H1 (cell line): ENCODE measurements around the gene GDPD4. TPM values are rescaled to one million over a fixed set of nuclear protein-coding genes. Genes with fewer than 3 reads are reported as not detected.

Experiments used
- CTCF ChIA-PET: fragments of 300-600 bp; sonication (Branson Sonifier 250); formaldehyde crosslinking; loops from one replicate; lab custom pipeline; 2021; ENCODE audit not compliant: partially characterized antibody; lab: Charles Lee
- POLR2A ChIA-PET: fragments of 300-600 bp; sonication (Branson Sonifier 250); formaldehyde crosslinking; loops from one replicate; lab custom pipeline; 2021; ENCODE audit warnings: inconsistent platforms; ENCODE audit not compliant: partially characterized antibody; lab: Charles Lee
- DNase-seq, 2 experiments: peaks; one replicate each; pipeline versions ENCODE4 v3.0.0 to v3.0.0-alpha.2; 2010 to 2022; ENCODE audit warnings: low spot score in 2 of 2, low read depth in 1 of 2, mixed read lengths in 1 of 2
- FAIRE-seq: peaks from 2 replicates; lab custom pipeline; 2011; peaks lifted over from hg19 to GRCh38; lab: Jason Lieb, UNC
- H2AFZ ChIP-seq: 2 replicates; pipeline ENCODE4 v1.8.1; 2012; ENCODE audit warnings: low read length, inconsistent platforms
- H2AK5ac ChIP-seq: 2 replicates; pipeline ENCODE4 v1.6.1; 2013; ENCODE audit warnings: low read depth, low read length
- H2BK120ac ChIP-seq: replicated peaks from 2 replicates; pipeline ENCODE3; 2013; ENCODE audit warnings: low read depth, low read length, inconsistent platforms
- H2BK12ac ChIP-seq: 2 replicates; pipeline ENCODE4 v1.6.1; 2013; ENCODE audit warnings: low read depth, low read length
- H2BK15ac ChIP-seq: 2 replicates; pipeline ENCODE4 v1.6.1; 2013; ENCODE audit warnings: low read length
- H2BK20ac ChIP-seq: 2 replicates; pipeline ENCODE4 v1.6.1; 2013; ENCODE audit warnings: low read length
- H2BK5ac ChIP-seq: 2 replicates; pipeline ENCODE4 v1.6.1; 2013; ENCODE audit warnings: low read depth, low read length
- H3K14ac ChIP-seq: 2 replicates; pipeline ENCODE4 v1.6.1; 2013; ENCODE audit warnings: inconsistent platforms; ENCODE audit not compliant: insufficient read length
- H3K18ac ChIP-seq: 2 replicates; pipeline ENCODE4 v1.6.1; 2013; ENCODE audit warnings: low read length; ENCODE audit errors: extremely low read depth
- H3K23ac ChIP-seq: 2 replicates; pipeline ENCODE4 v1.6.1; 2013; ENCODE audit warnings: inconsistent platforms; ENCODE audit not compliant: insufficient read length
- H3K23me2 ChIP-seq: 2 replicates; pipeline ENCODE4 v1.6.1; 2013; ENCODE audit warnings: low read depth, low read length
- H3K27ac ChIP-seq: 2 replicates; pipeline ENCODE4 v1.6.1; 2011; ENCODE audit warnings: low read depth, low read length, inconsistent platforms
- H3K27me3 ChIP-seq, 4 experiments: replicated peaks in 1 of 4; 1 replicate in 1 of 4; 2 replicates in 3 of 4; pipeline versions ENCODE4 v1.6.1 to v1.8.1; 2011 to 2013; ENCODE audit warnings: low read length in 3 of 4, mild to moderate bottlenecking in 3 of 4, inconsistent platforms in 2 of 4, mixed read lengths in 2 of 4, moderate library complexity in 1 of 4; ENCODE audit not compliant: control insufficient read depth in 3 of 4, insufficient read depth in 3 of 4; ENCODE audit errors: extremely low read depth in 1 of 4
- H3K36me3 ChIP-seq, 4 experiments: 2 replicates each; pipeline versions ENCODE4 v1.6.1 to v1.8.1; 2011 to 2013; ENCODE audit warnings: mild to moderate bottlenecking in 4 of 4, low read length in 3 of 4, moderate library complexity in 2 of 4, control low read depth in 1 of 4, inconsistent platforms in 1 of 4; ENCODE audit not compliant: insufficient read depth in 4 of 4, control insufficient read depth in 2 of 4
- H3K4ac ChIP-seq: replicated peaks from 2 replicates; pipeline ENCODE3; 2013; ENCODE audit warnings: low read length, low read depth, mixed read lengths, inconsistent platforms; ENCODE audit not compliant: insufficient read length
- H3K4me1 ChIP-seq, 4 experiments: replicated peaks in 1 of 4; 1 replicate in 1 of 4; 2 replicates in 3 of 4; pipeline versions ENCODE4 v1.6.1 to v1.8.1; 2011 to 2013; ENCODE audit warnings: low read length in 3 of 4, inconsistent platforms in 2 of 4, mixed read lengths in 1 of 4; ENCODE audit not compliant: insufficient read depth in 4 of 4, control insufficient read depth in 3 of 4
- H3K4me2 ChIP-seq, 2 experiments: 2 replicates each; pipeline versions ENCODE4 v1.6.1 to v1.8.1; 2011 to 2013; ENCODE audit warnings: low read depth in 2 of 2, low read length in 2 of 2, control low read depth in 1 of 2, inconsistent platforms in 1 of 2, mild to moderate bottlenecking in 1 of 2; ENCODE audit not compliant: insufficient read depth in 1 of 2
- H3K4me3 ChIP-seq, 4 experiments: fragments of 200-600, 300-600 bp in 1 of 4; sonication (generic), shearing (Covaris generic), sonication (Bioruptor Twin) in 1 of 4; 2 replicates each; pipeline versions ENCODE4 v1.5.1 to v1.8.1; 2011 to 2016; ENCODE audit warnings: low read length in 4 of 4, low read depth in 3 of 4, control low read depth in 2 of 4, inconsistent platforms in 2 of 4, mild to moderate bottlenecking in 2 of 4, mixed read lengths in 1 of 4, moderate library complexity in 1 of 4; ENCODE audit not compliant: insufficient read depth in 2 of 4; ENCODE audit errors: extremely low read depth in 1 of 4
- H3K56ac ChIP-seq: replicated peaks from 2 replicates; pipeline ENCODE3; 2013; ENCODE audit warnings: low read depth, mild to moderate bottlenecking, mixed read lengths, low read length, inconsistent platforms; ENCODE audit not compliant: insufficient read length
- H3K79me1 ChIP-seq: 2 replicates; pipeline ENCODE4 v1.6.1; 2013; ENCODE audit warnings: low read depth, low read length, control low read depth
- H3K79me2 ChIP-seq, 2 experiments: 2 replicates each; pipeline versions ENCODE4 v1.6.1 to v1.8.1; 2012 to 2013; ENCODE audit warnings: low read length in 2 of 2, mild to moderate bottlenecking in 2 of 2, inconsistent platforms in 1 of 2; ENCODE audit not compliant: insufficient read depth in 2 of 2, control insufficient read depth in 1 of 2
- H3K9ac ChIP-seq, 4 experiments: replicated peaks in 1 of 4; 1 replicate in 1 of 4; 2 replicates in 3 of 4; pipeline versions ENCODE4 v1.6.1 to v1.8.1; 2011 to 2013; ENCODE audit warnings: low read depth in 3 of 4, low read length in 3 of 4, control low read depth in 2 of 4, mild to moderate bottlenecking in 2 of 4, moderate library complexity in 2 of 4, inconsistent platforms in 1 of 4; ENCODE audit errors: extremely low read depth in 1 of 4
- H3K9me3 ChIP-seq, 2 experiments: 2 replicates each; pipeline versions ENCODE4 v1.6.1 to v1.8.1; 2012 to 2013; ENCODE audit warnings: mild to moderate bottlenecking in 2 of 2, moderate library complexity in 2 of 2, control low read depth in 1 of 2, inconsistent platforms in 1 of 2, low read depth in 1 of 2, low read length in 1 of 2, mixed read lengths in 1 of 2; ENCODE audit not compliant: insufficient read depth in 2 of 2
- H4K20me1 ChIP-seq, 2 experiments: replicated peaks in 1 of 2; 2 replicates each; pipeline versions ENCODE3 to v1.8.1; 2011 to 2013; ENCODE audit warnings: inconsistent platforms in 2 of 2, low read length in 2 of 2, mild to moderate bottlenecking in 1 of 2; ENCODE audit not compliant: insufficient read depth in 2 of 2, control insufficient read depth in 1 of 2
- H4K5ac ChIP-seq: 2 replicates; pipeline ENCODE4 v1.6.1; 2013; ENCODE audit warnings: low read length, low read depth, mixed read lengths, inconsistent platforms; ENCODE audit not compliant: insufficient read length
- H4K8ac ChIP-seq: 2 replicates; pipeline ENCODE4 v1.8.0; 2013; ENCODE audit warnings: mild to moderate bottlenecking, moderate library complexity, low read length, inconsistent platforms; ENCODE audit not compliant: insufficient read depth; ENCODE audit errors: extremely low read depth
- H4K91ac ChIP-seq: replicated peaks from 2 replicates; pipeline ENCODE3; 2013; ENCODE audit warnings: low read length, mixed read lengths, inconsistent platforms; ENCODE audit not compliant: insufficient read length
- BACH1 ChIP-seq: IDR thresholded peaks from 2 replicates; pipeline ENCODE4 v1.6.1; 2012; ENCODE audit warnings: low read length, improper control_type of control experiment
- CBX5 ChIP-seq: fragments of 300-800, 300-1000 bp; sonication (generic); IDR thresholded peaks from 2 replicates; pipeline ENCODE4 v1.7.1; 2016; ENCODE audit warnings: antibody characterized with exemption, low read length, low read depth
- EGR1 ChIP-seq: IDR thresholded peaks from 2 replicates; pipeline ENCODE4 v1.6.1; 2011; ENCODE audit warnings: low read depth, low read length, borderline replicate concordance
- EP300 ChIP-seq, 2 experiments: IDR thresholded peaks; 1 replicate in 1 of 2; 2 replicates in 1 of 2; pipeline ENCODE4 v1.6.1; 2011 to 2012; ENCODE audit warnings: low read depth in 2 of 2, low read length in 2 of 2, mild to moderate bottlenecking in 2 of 2, borderline replicate concordance in 1 of 2, inconsistent platforms in 1 of 2, moderate library complexity in 1 of 2
- GABPA ChIP-seq: IDR thresholded peaks from 2 replicates; pipeline ENCODE4 v1.6.1; 2011; ENCODE audit warnings: mild to moderate bottlenecking, low read length, moderate library complexity, borderline replicate concordance; ENCODE audit not compliant: insufficient read depth
- HDAC2 ChIP-seq, 2 experiments: fragments of 300-600 bp in 1 of 2; sonication (generic) in 1 of 2; IDR thresholded peaks; 2 replicates each; pipeline ENCODE4 v1.6.1; 2011 to 2012; ENCODE audit warnings: low read depth in 2 of 2, low read length in 2 of 2, mild to moderate bottlenecking in 2 of 2, moderate library complexity in 2 of 2, borderline replicate concordance in 1 of 2, inconsistent platforms in 1 of 2
- POLR2AphosphoS5 ChIP-seq: IDR thresholded peaks from 2 replicates; pipeline ENCODE4 v1.6.1; 2011; ENCODE audit warnings: low read depth, low read length
- SIX5 ChIP-seq: IDR thresholded peaks from 2 replicates; pipeline ENCODE4 v1.6.1; 2011; ENCODE audit warnings: mild to moderate bottlenecking, low read depth, low read length
- SUZ12 ChIP-seq: fragments of 200-600 bp; sonication (generic); IDR thresholded peaks from 2 replicates; pipeline ENCODE4 v1.6.1; 2012; ENCODE audit warnings: mild to moderate bottlenecking, inconsistent platforms, low read length, moderate library complexity, mixed read lengths
- WGBS, 2 experiments: shearing (Covaris generic) in 1 of 2; methylation state at CpG; one replicate each; pipeline versions ENCODE4 v1.1.6 to v1.1.7; 2013 to 2015; ENCODE audit warnings: low lambda C conversion rate in 2 of 2, mixed read lengths in 2 of 2, inconsistent platforms in 1 of 2, low coverage in 1 of 2, missing lambda C conversion rate in 1 of 2; ENCODE audit not compliant: insufficient replicate concordance in 2 of 2, insufficient coverage in 1 of 2, insufficient read length in 1 of 2; ENCODE audit errors: extremely low coverage in 1 of 2, missing lambda C conversion rate in 1 of 2; 5-methylcytosine and 5-hydroxymethylcytosine counted together
- polyA plus RNA-seq, 7 experiments: library from polyadenylated mRNA; depleted of rRNA in 3 of 7; stranded (reverse) in 5 of 7; unstranded in 2 of 7; fragments of >200 nt in 5 of 7; fragments of 200-250 nt in 2 of 7; gene quantifications; 1 replicate in 5 of 7; 2 replicates in 1 of 7; 4 replicates in 1 of 7; pipeline versions ENCODE4 v1.2.1 to v1.2.3, GENCODE V29; 2011 to 2013; ENCODE audit warnings: missing spikeins in 2 of 7, mixed read lengths in 2 of 7
- total RNA-seq: library from RNA; stranded (reverse); fragmentation: NEBNext Ultra II Directional; extraction: Animal tissue kit (Norgen Biotek cat#: 25700); gene quantifications from 2 replicates; pipeline ENCODE4 v1.2.1, GENCODE V29; 2021

GDPD4 gene
- total and polyA plus RNA-seq, 2 of the 8 experiments (the other 6 are each of a cell fraction or from before 2014, with no cell fraction given): not detected

DNA sequence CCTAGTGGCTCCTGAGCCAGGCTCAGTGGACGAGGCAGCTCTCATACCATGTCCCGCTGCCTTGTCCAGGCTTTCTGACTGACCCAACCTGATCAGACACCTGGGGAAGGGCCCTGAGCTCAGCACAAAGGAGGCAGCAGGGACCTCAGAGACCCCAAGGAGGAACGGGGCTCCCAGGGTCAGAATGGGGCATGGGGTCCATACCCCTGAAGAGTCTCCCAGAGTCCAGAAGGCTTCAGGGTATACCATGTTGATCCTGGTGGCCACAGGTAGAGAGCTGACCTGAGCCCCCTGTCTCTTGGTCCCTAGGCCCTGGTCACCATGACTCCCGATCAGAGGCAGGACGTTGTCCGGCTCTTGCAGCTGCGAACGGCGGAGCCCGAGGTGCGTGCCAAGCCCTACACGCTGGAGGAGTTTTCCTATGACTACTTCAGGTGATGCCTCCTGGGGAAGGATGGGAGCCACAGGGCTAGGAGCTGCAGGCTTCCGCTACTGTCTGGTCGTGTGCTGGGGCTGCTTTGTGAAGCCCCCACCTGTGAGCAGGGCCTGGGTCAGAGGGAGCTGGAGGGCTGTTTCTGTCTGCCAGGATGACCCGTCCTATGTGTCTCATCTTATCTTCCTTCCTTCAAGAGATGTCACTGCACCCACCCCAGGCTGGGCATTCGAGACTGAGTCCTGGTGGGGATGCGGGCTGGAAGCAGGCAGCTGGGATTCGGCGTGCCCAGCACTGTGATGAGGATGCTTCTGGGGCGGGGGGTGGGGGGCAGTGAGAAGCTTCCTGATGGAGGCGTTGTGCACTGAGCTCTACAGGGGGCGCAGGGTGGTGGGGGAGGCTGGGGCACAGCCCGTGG, 99.3 kb downstream of the GDPD4 start:
- Histone ChIP-seq H3K14ac (no peak overlapping the region), H3K27me3 (no peaks in the 10 kb centered on the region; a peak in 1 of 7 replicates), H2BK5ac (no peak overlapping the region), H3K4me3 (no peak overlapping the region), H4K8ac (0 out of 2 replicates have a peak overlapping the region, but pooled peaks have one; percentile 57), H2BK15ac (no peak overlapping the region), H3K9me3 (no peaks in the 10 kb centered on the region), H4K91ac (no peak overlapping the region), H2BK12ac (no peak overlapping the region), H3K4ac (no peak overlapping the region), H2AK5ac (no peak overlapping the region), H2AFZ (no peak overlapping the region), H4K5ac (no peak overlapping the region), H3K79me1 (no peaks in the 10 kb centered on the region), H3K4me1 (no peaks in the 10 kb centered on the region; a peak in 1 of 7 replicates), H3K23me2 (no peaks in the 10 kb centered on the region), H3K18ac (no peak overlapping the region), H3K4me2 (no peak overlapping the region), H3K23ac (no peak overlapping the region), H4K20me1 (no peaks in the 10 kb centered on the region), H3K79me2 (no peaks in the 10 kb centered on the region), H3K56ac (no peak overlapping the region), H3K36me3 (no peaks in the 10 kb centered on the region), H2BK20ac (no peak overlapping the region), H3K27ac (no peak overlapping the region), H3K9ac (no peak overlapping the region), H2BK120ac (no peak overlapping the region)
- DNase-seq: no peak
- no peak for FAIRE-seq
- ChIA-PET CTCF (interaction anchor here (1.4 to 5.9 kb wide), 6 partner anchors 7 to 347 kb away, joined by 3 to 35 read pairs (median 6); partner anchors contain the start of gene MYO7A), POLR2A (interaction anchor here (0.6 kb wide), 1 partner anchor 617 kb away, joined by 3 read pairs; no protein-coding TSS in a partner anchor)
- WGBS, 2 experiments: 84% methylated on average over 18 of the region's 23 CpGs; no CpG with 5 or more reads in 1 of the 2 experiments
- TF ChIP-seq GABPA: no peak
- TF ChIP-seq SIX5: no peak
- no peak for TF ChIP-seq SUZ12
- no peak for TF ChIP-seq POLR2AphosphoS5
- TF ChIP-seq EP300 (IDR thresholded peaks at IDR 0.05; ENCODE audit: borderline replicate concordance in 1 of 2, low read depth in 2 of 2, low read length in 2 of 2): no peak
- no peak for TF ChIP-seq BACH1
- no peak for TF ChIP-seq CBX5
- no peak for TF ChIP-seq HDAC2 (IDR thresholded peaks at IDR 0.05; ENCODE audit: borderline replicate concordance in 1 of 2, low read depth in 2 of 2, low read length in 2 of 2)
- TF ChIP-seq EGR1: no peak
